HG03439 (cell line): ENCODE measurements around the gene ROBO3.
A peak's percentile ranks its signal among the peaks of the same experiment; 100 is the strongest.

ENCODE experiments used
- ATAC-seq: cut with Tn5 transposase; IDR thresholded peaks from one replicate; pipeline ENCODE4 v1.9.1; 2021; ENCODE audit warnings: mild to moderate bottlenecking, moderate library complexity; ENCODE audit not compliant: unreplicated experiment

ROBO3 gene

GRCh38 chr11:124875943-124876817, 10.9 kb downstream of the ROBO3 start:
- peak; percentile 93 for ATAC-seq

GRCh38 chr11:124876818-124877630, 11.8 kb downstream of the ROBO3 start:
- no peak for ATAC-seq

- no peak for ATAC-seq
Observed at GRCh38 chr11:124877631-124877909, 12.3 kb downstream of the ROBO3 start.

GRCh38 chr11:124877910-124878758, 12.9 kb downstream of the ROBO3 start:
- ATAC-seq: no peak

- ATAC-seq: no peak
Observed at GRCh38 chr11:124878759-124879492, 13.7 kb downstream of the ROBO3 start.

GRCh38 chr11:124879493-124880289, 14.5 kb downstream of the ROBO3 start:
- no peak for ATAC-seq

GRCh38 chr11:124880290-124880611, 15.0 kb downstream of the ROBO3 start:
- no peak for ATAC-seq

- ATAC-seq: no peak
Observed at GRCh38 chr11:124880958-124881357, 15.7 kb downstream of the ROBO3 start.

GRCh38 chr11:124882339-124883071, 17.3 kb downstream of the ROBO3 start:
- no peak for ATAC-seq

- ATAC-seq: no peak
Observed at GRCh38 chr11:124884340-124884739, 19.1 kb downstream of the ROBO3 start.

- ATAC-seq: no peak
Observed at GRCh38 chr11:124884869-124885479, 19.7 kb downstream of the ROBO3 start.

- no peak for ATAC-seq
Observed at GRCh38 chr11:124886476-124886875, 21.2 kb downstream of the ROBO3 start.

GRCh38 chr11:124886978-124887666, 21.9 kb downstream of the ROBO3 start:
- no peak for ATAC-seq

- ATAC-seq: no peak
Observed at GRCh38 chr11:124887667-124888013, 22.4 kb downstream of the ROBO3 start.

GRCh38 chr11:124889191-124890091, 24.2 kb downstream of the ROBO3 start:
- no peak for ATAC-seq

- no peak for ATAC-seq
Observed at GRCh38 chr11:124890151-124890550, 24.9 kb downstream of the ROBO3 start.

- ATAC-seq: no peak
Observed at GRCh38 chr11:124890683-124891372, 25.6 kb downstream of the ROBO3 start.
